PC-9 (cell line): Measurements from ENCODE around the gene YPEL4.

Source experiments
- CTCF ChIP-seq: fragments of 200-600 bp; sonication (generic); conservative IDR thresholded peaks from 2 replicates; pipeline ENCODE4 v1.6.1; 2017; ENCODE audit warnings: mixed run types, antibody characterized with exemption, mild to moderate bottlenecking, moderate library complexity
- EZH2 ChIP-seq: fragments of 200-600 bp; sonication (generic); IDR thresholded peaks from 2 replicates; pipeline ENCODE4 v1.8.0; 2017; ENCODE audit warnings: antibody characterized with exemption, low read depth

GRCh38 chr11:57679396-57679795 is 29.7 kb upstream of the YPEL4 start:
- TF ChIP-seq CTCF: no peak
- no peak for TF ChIP-seq EZH2
